SJSA1 (cell line): ENCODE measurements around the gene ZSCAN18. TPM values are rescaled to one million over a fixed set of nuclear protein-coding genes. Genes with fewer than 3 reads are reported as not detected.

Source experiments
- DNase-seq, 2 experiments: peaks; one replicate each; pipeline ENCODE4 v3.0.0-alpha.2; 2015 to 2020; ENCODE audit warnings: low spot score in 2 of 2, low read depth in 1 of 2
- H3K27ac ChIP-seq: fragments of 250-450 bp; sonication (Bioruptor Pico); 2 replicates; pipeline ENCODE4 v1.5.1; 2020; ENCODE audit warnings: mild to moderate bottlenecking, moderate library complexity
- H3K27me3 ChIP-seq: fragments of 250-450 bp; sonication (Bioruptor Pico); replicated peaks from 2 replicates; pipeline ENCODE4 v1.5.1; 2020; ENCODE audit warnings: mild to moderate bottlenecking, moderate library complexity
- H3K36me3 ChIP-seq: fragments of 250-450 bp; sonication (Bioruptor Pico); 2 replicates; pipeline ENCODE4 v1.5.1; 2020; ENCODE audit warnings: mild to moderate bottlenecking
- H3K4me1 ChIP-seq: fragments of 250-450 bp; sonication (Bioruptor Pico); replicated peaks from 2 replicates; pipeline ENCODE4 v1.6.1; 2021; ENCODE audit warnings: mild to moderate bottlenecking
- H3K4me3 ChIP-seq: fragments of 250-450 bp; sonication (Bioruptor Pico); 2 replicates; pipeline ENCODE4 v1.5.1; 2020; ENCODE audit warnings: mild to moderate bottlenecking
- H3K9me3 ChIP-seq: fragments of 250-450 bp; sonication (Bioruptor Pico); replicated peaks from 2 replicates; pipeline ENCODE4 v1.5.1; 2020; ENCODE audit warnings: mild to moderate bottlenecking
- total RNA-seq: library from RNA; depleted of rRNA; stranded (reverse); fragments of >200 nt; shearing (Covaris generic); gene quantifications from 2 replicates; pipeline ENCODE4 v1.2.3, GENCODE V29; 2014

Gene ZSCAN18
- total RNA-seq, 1 experiment from 2014 or later: 0.26 TPM

GRCh38 chr19:58063712-58064111 is 34.3 kb downstream of the ZSCAN18 start:
- Histone ChIP-seq H3K36me3 (no peaks in the 10 kb centered on the region), H3K9me3 (peaks cover 15% of the 10 kb centered on the region), H3K4me1 (no peaks in the 10 kb centered on the region)

GRCh38 chr19:58060231-58060630 is 37.8 kb downstream of the ZSCAN18 start:
- Histone ChIP-seq H3K27ac (no peak overlapping the region), H3K36me3 (no peaks in the 10 kb centered on the region), H3K4me1 (no peaks in the 10 kb centered on the region), H3K27me3 (no peaks in the 10 kb centered on the region), H3K4me3 (no peak overlapping the region), H3K9me3 (peaks cover 14% of the 10 kb centered on the region)
- no peak for DNase-seq

More at GRCh38 chr19:58063712-58064111, 34.3 kb downstream of the ZSCAN18 start:
- no peak for DNase-seq
- Histone ChIP-seq H3K4me3 (no peak overlapping the region), H3K27me3 (no peaks in the 10 kb centered on the region), H3K27ac (no peak overlapping the region)

GRCh38 chr19:58059671-58060078 is 38.4 kb downstream of the ZSCAN18 start:
- no peak for DNase-seq
- Histone ChIP-seq H3K27me3 (no peaks in the 10 kb centered on the region), H3K36me3 (no peaks in the 10 kb centered on the region), H3K27ac (no peak overlapping the region), H3K4me1 (no peaks in the 10 kb centered on the region), H3K9me3 (peaks cover 9% of the 10 kb centered on the region), H3K4me3 (no peak overlapping the region)

- Histone ChIP-seq H3K4me3 (no peak within 1 kb of the TSS), H3K4me1 (no peaks in the 10 kb centered on the region), H3K27ac (no peak within 1 kb of the TSS), H3K27me3 (no peaks in the 10 kb centered on the region), H3K36me3 (no peaks in the 10 kb centered on the region), H3K9me3 (peaks cover 9% of the 10 kb centered on the region)
- no peak for DNase-seq
Observed at GRCh38 chr19:58059003-58059670, 38.9 kb downstream of the ZSCAN18 start, which contains the start of gene ZNF135. ZNF135 (plus strand) TSS chr19:58059282; CDS start chr19:58060003, 721 bp downstream.

GRCh38 chr19:58058467-58058866 is 39.6 kb downstream of the ZSCAN18 start:
- no peaks in the 10 kb centered on the region for H3K4me1 ChIP-seq
- no peak overlapping the region for H3K27ac ChIP-seq
- no peaks in the 10 kb centered on the region for H3K36me3 ChIP-seq
- H3K9me3 ChIP-seq: peaks cover 12% of the 10 kb centered on the region
- no peaks in the 10 kb centered on the region for H3K27me3 ChIP-seq
- no peak for DNase-seq
- H3K4me3 ChIP-seq: no peak overlapping the region

- Histone ChIP-seq H3K4me1 (no peaks in the 10 kb centered on the region), H3K36me3 (no peaks in the 10 kb centered on the region), H3K27me3 (no peaks in the 10 kb centered on the region), H3K4me3 (no peak overlapping the region), H3K27ac (no peak overlapping the region), H3K9me3 (peaks cover 13% of the 10 kb centered on the region)
- no peak for DNase-seq
Observed at GRCh38 chr19:58056861-58057260, 41.2 kb downstream of the ZSCAN18 start.

GRCh38 chr19:58056261-58056660 is 41.8 kb downstream of the ZSCAN18 start:
- Histone ChIP-seq H3K4me3 (no peak overlapping the region), H3K27ac (no peak overlapping the region), H3K27me3 (no peaks in the 10 kb centered on the region), H3K4me1 (no peaks in the 10 kb centered on the region), H3K36me3 (no peaks in the 10 kb centered on the region), H3K9me3 (peaks cover 15% of the 10 kb centered on the region)
- DNase-seq: no peak

- no peak for DNase-seq
- Histone ChIP-seq H3K4me1 (no peaks in the 10 kb centered on the region), H3K27me3 (no peaks in the 10 kb centered on the region), H3K36me3 (no peaks in the 10 kb centered on the region), H3K9me3 (peaks cover 13% of the 10 kb centered on the region), H3K27ac (no peak overlapping the region), H3K4me3 (no peak overlapping the region)
Observed at GRCh38 chr19:58054901-58055874, 42.8 kb downstream of the ZSCAN18 start.

GRCh38 chr19:58053480-58054156 is 44.4 kb downstream of the ZSCAN18 start:
- Histone ChIP-seq H3K4me3 (no peak overlapping the region), H3K27me3 (no peaks in the 10 kb centered on the region), H3K9me3 (peaks cover 8% of the 10 kb centered on the region), H3K27ac (no peak overlapping the region), H3K36me3 (no peaks in the 10 kb centered on the region), H3K4me1 (no peaks in the 10 kb centered on the region)
- DNase-seq: no peak

- Histone ChIP-seq H3K4me1 (no peaks in the 10 kb centered on the region), H3K27me3 (no peaks in the 10 kb centered on the region), H3K9me3 (peaks cover 8% of the 10 kb centered on the region), H3K4me3 (no peak overlapping the region), H3K27ac (no peak overlapping the region), H3K36me3 (no peaks in the 10 kb centered on the region)
- no peak for DNase-seq
Observed at GRCh38 chr19:58052256-58052655, 45.8 kb downstream of the ZSCAN18 start.

- Histone ChIP-seq H3K4me3 (no peak overlapping the region), H3K27ac (no peak overlapping the region), H3K27me3 (no peaks in the 10 kb centered on the region), H3K4me1 (no peaks in the 10 kb centered on the region), H3K9me3 (peaks cover 18% of the 10 kb centered on the region), H3K36me3 (no peaks in the 10 kb centered on the region)
- DNase-seq: no peak
Observed at GRCh38 chr19:58047672-58048071, 50.4 kb downstream of the ZSCAN18 start.

- no peaks in the 10 kb centered on the region for H3K36me3 ChIP-seq
- no peaks in the 10 kb centered on the region for H3K27me3 ChIP-seq
- H3K9me3 ChIP-seq: peaks cover 17% of the 10 kb centered on the region
- H3K27ac ChIP-seq: no peak overlapping the region
- no peak overlapping the region for H3K4me3 ChIP-seq
- no peak for DNase-seq
- no peaks in the 10 kb centered on the region for H3K4me1 ChIP-seq
Observed at GRCh38 chr19:58046856-58047255, 51.2 kb downstream of the ZSCAN18 start.

GRCh38 chr19:58045411-58046050 is 52.5 kb downstream of the ZSCAN18 start:
- H3K27me3 ChIP-seq: no peaks in the 10 kb centered on the region
- H3K9me3 ChIP-seq: peaks cover 20% of the 10 kb centered on the region
- no peak for DNase-seq
- H3K4me3 ChIP-seq: no peak overlapping the region
- no peaks in the 10 kb centered on the region for H3K36me3 ChIP-seq
- no peak overlapping the region for H3K27ac ChIP-seq
- no peaks in the 10 kb centered on the region for H3K4me1 ChIP-seq
